ENCODE results near the gene RNF183. TPM values are rescaled to one million over a fixed set of nuclear protein-coding genes. Genes with fewer than 3 reads are reported as not detected.

RNF183 gene
- total RNA-seq, 1 donor = not detected

DNA sequence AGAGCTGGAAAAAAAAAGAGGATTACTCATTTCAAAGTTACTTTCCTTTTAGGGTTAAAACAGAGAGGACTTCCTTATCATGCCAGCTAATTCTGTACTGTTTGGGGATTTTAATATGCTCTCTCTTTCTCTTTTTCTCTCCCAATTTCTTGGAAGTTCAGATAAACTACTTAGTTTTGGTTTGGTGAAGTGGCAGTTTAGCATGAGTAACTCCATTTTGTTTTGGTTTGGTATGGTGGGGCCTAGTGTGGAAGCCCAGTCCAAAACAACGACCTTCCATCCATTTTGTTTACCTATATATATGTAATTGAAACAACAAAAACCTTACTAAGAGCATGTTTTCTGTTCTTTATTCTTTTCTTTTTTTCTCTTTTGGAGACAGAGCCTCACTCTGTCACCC lies 42.5 kb upstream of the RNF183 start:
- no peaks in the 10 kb centered on the region for H4K20me1 ChIP-seq (ENCODE audit: insufficient read depth, low read length)
- no peak overlapping the region for H3K27ac ChIP-seq (ENCODE audit: low read depth, low read length)
- peak; percentile 53 for DNase-seq (ENCODE audit: insufficient read length, low spot score, missing footprints)
- no peaks in the 10 kb centered on the region for H3K9me3 ChIP-seq (ENCODE audit: low read depth, low read length)
- no peak overlapping the region for H3K4me2 ChIP-seq (ENCODE audit: insufficient read depth, low read length)
- no peak overlapping the region for H2AFZ ChIP-seq (ENCODE audit: low read length)
- no peaks in the 10 kb centered on the region for H3K36me3 ChIP-seq (ENCODE audit: insufficient read depth, low read length)
- no peaks in the 10 kb centered on the region for H3K79me2 ChIP-seq (ENCODE audit: insufficient read depth, low read length)
- peaks cover 4% of the 10 kb centered on the region for H3K4me1 ChIP-seq (ENCODE audit: insufficient read depth, low read length)
- H3K4me3 ChIP-seq (ENCODE audit: insufficient read depth, low read length) = no peak overlapping the region
- TF ChIP-seq, protein P1, sequence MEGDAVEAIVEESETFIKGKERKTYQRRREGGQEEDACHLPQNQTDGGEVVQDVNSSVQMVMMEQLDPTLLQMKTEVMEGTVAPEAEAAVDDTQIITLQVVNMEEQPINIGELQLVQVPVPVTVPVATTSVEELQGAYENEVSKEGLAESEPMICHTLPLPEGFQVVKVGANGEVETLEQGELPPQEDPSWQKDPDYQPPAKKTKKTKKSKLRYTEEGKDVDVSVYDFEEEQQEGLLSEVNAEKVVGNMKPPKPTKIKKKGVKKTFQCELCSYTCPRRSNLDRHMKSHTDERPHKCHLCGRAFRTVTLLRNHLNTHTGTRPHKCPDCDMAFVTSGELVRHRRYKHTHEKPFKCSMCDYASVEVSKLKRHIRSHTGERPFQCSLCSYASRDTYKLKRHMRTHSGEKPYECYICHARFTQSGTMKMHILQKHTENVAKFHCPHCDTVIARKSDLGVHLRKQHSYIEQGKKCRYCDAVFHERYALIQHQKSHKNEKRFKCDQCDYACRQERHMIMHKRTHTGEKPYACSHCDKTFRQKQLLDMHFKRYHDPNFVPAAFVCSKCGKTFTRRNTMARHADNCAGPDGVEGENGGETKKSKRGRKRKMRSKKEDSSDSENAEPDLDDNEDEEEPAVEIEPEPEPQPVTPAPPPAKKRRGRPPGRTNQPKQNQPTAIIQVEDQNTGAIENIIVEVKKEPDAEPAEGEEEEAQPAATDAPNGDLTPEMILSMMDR (IDR thresholded peaks at IDR 0.05; ENCODE audit: extremely low read depth, low read depth, low read length) = no peak
- H3K27me3 ChIP-seq (ENCODE audit: insufficient read depth, low read length) = peaks cover 24% of the 10 kb centered on the region

DNA sequence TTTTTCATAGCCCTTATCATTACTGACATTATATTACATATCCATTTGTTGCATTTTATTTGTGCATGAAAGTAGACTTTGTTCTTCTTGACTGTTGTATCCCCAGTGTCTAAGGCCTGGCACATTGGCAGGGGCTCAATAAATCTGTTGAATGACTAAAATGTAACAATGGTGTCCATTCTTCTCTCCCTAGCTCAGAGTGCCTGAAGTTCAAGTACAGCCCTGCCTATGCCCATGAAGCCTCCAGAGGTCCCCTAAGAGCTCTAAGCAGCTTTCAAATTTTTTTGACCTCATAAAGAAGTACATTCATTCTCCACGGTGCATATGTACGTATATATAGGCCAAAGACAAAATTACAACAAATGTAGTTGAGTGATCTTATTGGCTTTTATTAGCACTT lies 42.0 kb upstream of the RNF183 start:
- H3K27me3 ChIP-seq (ENCODE audit: insufficient read depth, low read length) = peaks cover 19% of the 10 kb centered on the region
- no peaks in the 10 kb centered on the region for H3K9me3 ChIP-seq (ENCODE audit: low read depth, low read length)
- no peaks in the 10 kb centered on the region for H3K36me3 ChIP-seq (ENCODE audit: insufficient read depth, low read length)
- no peak overlapping the region for H3K27ac ChIP-seq (ENCODE audit: low read depth, low read length)
- no peaks in the 10 kb centered on the region for H3K79me2 ChIP-seq (ENCODE audit: insufficient read depth, low read length)
- H2AFZ ChIP-seq (ENCODE audit: low read length) = no peak overlapping the region
- DNase-seq (ENCODE audit: insufficient read length, low spot score, missing footprints) = no peak
- no peak overlapping the region for H3K4me3 ChIP-seq (ENCODE audit: insufficient read depth, low read length)
- H3K4me2 ChIP-seq (ENCODE audit: insufficient read depth, low read length) = no peak overlapping the region
- H4K20me1 ChIP-seq (ENCODE audit: insufficient read depth, low read length) = no peaks in the 10 kb centered on the region
- TF ChIP-seq, protein P1 (IDR thresholded peaks at IDR 0.05; ENCODE audit: extremely low read depth, low read depth, low read length) = no peak
- peaks cover 8% of the 10 kb centered on the region for H3K4me1 ChIP-seq (ENCODE audit: insufficient read depth, low read length)

DNA sequence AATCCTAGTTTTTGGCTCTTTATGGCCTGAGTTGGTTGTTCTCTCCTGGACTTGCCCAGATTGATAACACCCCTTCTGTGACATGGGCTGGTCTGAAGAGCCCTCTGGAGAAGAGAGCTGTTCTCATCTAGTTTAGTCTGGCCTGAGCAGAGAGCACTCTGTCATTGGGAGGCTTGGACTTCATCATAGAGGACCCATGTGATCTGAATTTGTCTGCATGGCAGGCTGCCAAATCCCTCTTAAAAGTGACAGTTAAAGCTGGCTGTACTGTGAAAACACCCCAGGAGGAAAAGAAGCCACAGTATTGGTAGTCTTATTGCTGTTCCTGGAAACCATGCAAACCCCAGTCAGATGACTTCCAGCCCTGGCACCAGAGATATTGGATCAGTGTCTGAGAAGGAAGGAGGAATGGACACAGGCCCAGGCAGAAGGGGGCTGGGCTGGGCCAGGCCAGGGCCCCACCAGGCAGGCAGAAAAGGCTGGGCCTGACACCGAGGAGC lies 40.6 kb upstream of the RNF183 start:
- DNase-seq (ENCODE audit: insufficient read length, low spot score, missing footprints) = peak; percentile 93
- peaks cover 13% of the 10 kb centered on the region for H3K4me1 ChIP-seq (ENCODE audit: insufficient read depth, low read length)
- no peak overlapping the region for H3K4me3 ChIP-seq (ENCODE audit: insufficient read depth, low read length)
- no peaks in the 10 kb centered on the region for H3K9me3 ChIP-seq (ENCODE audit: low read depth, low read length)
- no peak overlapping the region for H3K27ac ChIP-seq (ENCODE audit: low read depth, low read length)
- peak overlapping the region; percentile 77 for H2AFZ ChIP-seq (ENCODE audit: low read length)
- H3K79me2 ChIP-seq (ENCODE audit: insufficient read depth, low read length) = no peaks in the 10 kb centered on the region
- H3K36me3 ChIP-seq (ENCODE audit: insufficient read depth, low read length) = no peaks in the 10 kb centered on the region
- H3K27me3 ChIP-seq (ENCODE audit: insufficient read depth, low read length) = peaks cover 5% of the 10 kb centered on the region
- H4K20me1 ChIP-seq (ENCODE audit: insufficient read depth, low read length) = no peaks in the 10 kb centered on the region
- no peak overlapping the region for H3K4me2 ChIP-seq (ENCODE audit: insufficient read depth, low read length)
- TF ChIP-seq, protein P1 (IDR thresholded peaks at IDR 0.05; ENCODE audit: extremely low read depth, low read depth, low read length) = no peak

DNA sequence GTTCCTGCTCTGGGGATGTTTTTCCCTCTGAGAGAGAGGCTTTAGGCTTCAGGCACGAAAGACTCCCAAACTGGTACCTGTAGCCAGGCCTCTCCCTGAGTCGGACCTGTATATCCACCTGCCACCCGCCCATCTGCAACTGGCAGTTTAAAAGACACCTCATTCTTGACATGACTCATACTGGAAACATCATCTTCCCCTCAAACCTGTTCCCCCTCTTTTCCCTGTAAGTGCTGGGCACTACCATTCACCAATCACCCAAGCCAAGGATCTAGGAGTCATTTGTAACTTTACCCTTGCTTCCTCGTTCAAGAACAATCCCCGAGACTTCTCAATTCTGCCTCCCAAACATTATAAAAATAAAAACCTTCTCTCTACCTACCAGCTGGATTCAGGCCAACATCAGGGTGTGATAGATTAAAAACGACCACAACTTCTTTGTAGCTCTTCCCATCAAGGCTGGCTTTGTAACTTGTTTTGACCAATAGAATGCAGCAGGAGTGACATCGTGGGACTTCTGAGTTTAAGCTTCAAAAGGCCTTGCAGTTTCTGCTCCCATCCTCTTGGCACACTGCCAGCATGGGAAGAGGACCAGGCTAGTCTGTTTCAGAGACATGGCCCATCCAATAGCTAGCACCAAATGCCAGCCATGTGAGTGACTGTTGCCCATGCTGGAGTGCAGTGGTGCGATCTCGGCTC lies 38.7 kb upstream of the RNF183 start:
- Histone ChIP-seq H3K4me3 (ENCODE audit: insufficient read depth, low read length) (no peak overlapping the region), H3K27me3 (ENCODE audit: insufficient read depth, low read length) (no peaks in the 10 kb centered on the region), H3K9me3 (ENCODE audit: low read depth, low read length) (no peaks in the 10 kb centered on the region), H3K4me1 (ENCODE audit: insufficient read depth, low read length) (peaks cover 13% of the 10 kb centered on the region), H3K36me3 (ENCODE audit: insufficient read depth, low read length) (no peaks in the 10 kb centered on the region), H4K20me1 (ENCODE audit: insufficient read depth, low read length) (no peaks in the 10 kb centered on the region), H3K27ac (ENCODE audit: low read depth, low read length) (no peak overlapping the region), H3K4me2 (ENCODE audit: insufficient read depth, low read length) (no peak overlapping the region), H2AFZ (ENCODE audit: low read length) (peak overlapping the region; percentile 19), H3K79me2 (ENCODE audit: insufficient read depth, low read length) (no peaks in the 10 kb centered on the region)
- DNase-seq (ENCODE audit: insufficient read length, low spot score, missing footprints) = peak; percentile 53
- TF ChIP-seq, protein P1 (IDR thresholded peaks at IDR 0.05; ENCODE audit: extremely low read depth, low read depth, low read length) = no peak

Measured in osteoblast (primary cell).